IMR-90 (cell line): ENCODE measurements around the gene NEDD4L.

Source experiments
- BHLHE40 ChIP-seq: fragments of 150-350 bp; IDR thresholded peaks from 2 replicates; pipeline ENCODE4 v1.6.1; 2016; ENCODE audit warnings: mild to moderate bottlenecking, low read depth, low read length
- CEBPB ChIP-seq: IDR thresholded peaks from 2 replicates; pipeline ENCODE4 v1.6.1; 2012; ENCODE audit warnings: low read depth, low read length, improper control_type of control experiment
- CHD1 ChIP-seq: IDR thresholded peaks from 2 replicates; pipeline ENCODE4 v1.6.1; 2012; ENCODE audit warnings: low read depth, low read length, improper control_type of control experiment
- ELK1 ChIP-seq: fragments of 150-350 bp; IDR thresholded peaks from 2 replicates; pipeline ENCODE4 v1.6.1; 2016; ENCODE audit warnings: low read depth, mild to moderate bottlenecking, low read length, moderate library complexity, borderline replicate concordance
- FOS ChIP-seq: fragments of 150-350 bp; IDR thresholded peaks from 2 replicates; pipeline ENCODE4 v1.6.1; 2016; ENCODE audit warnings: low read depth, low read length
- MAFK ChIP-seq: IDR thresholded peaks from 2 replicates; pipeline ENCODE4 v1.6.1; 2012; ENCODE audit warnings: low read depth, low read length, improper control_type of control experiment
- MAZ ChIP-seq: IDR thresholded peaks from 2 replicates; pipeline ENCODE4 v1.6.1; 2012; ENCODE audit warnings: low read depth, mild to moderate bottlenecking, low read length, improper control_type of control experiment, moderate library complexity, borderline replicate concordance
- MXI1 ChIP-seq: IDR thresholded peaks from 2 replicates; pipeline ENCODE4 v1.6.1; 2012; ENCODE audit warnings: low read depth, mild to moderate bottlenecking, low read length, moderate library complexity, borderline replicate concordance
- POLR2A ChIP-seq: IDR thresholded peaks from 2 replicates; pipeline ENCODE4 v1.6.1; 2012; ENCODE audit warnings: mild to moderate bottlenecking, low read depth, low read length
- RAD21 ChIP-seq: IDR thresholded peaks from 2 replicates; pipeline ENCODE4 v1.6.1; 2012; ENCODE audit warnings: low read length, improper control_type of control experiment
- RFX5 ChIP-seq: IDR thresholded peaks from 2 replicates; pipeline ENCODE4 v1.8.0; 2012; ENCODE audit warnings: low read depth, mild to moderate bottlenecking, low read length, moderate library complexity
- SMC3 ChIP-seq: fragments of 150-350 bp; IDR thresholded peaks from 2 replicates; pipeline ENCODE4 v1.6.1; 2016; ENCODE audit warnings: low read depth, mild to moderate bottlenecking, antibody characterized with exemption, low read length, moderate library complexity
- TF ChIP-seq, protein P1 (sequence below): conservative IDR thresholded peaks from 2 replicates; pipeline ENCODE4 v1.5.1; 2012; ENCODE audit warnings: mild to moderate bottlenecking, low read depth, low read length, improper control_type of control experiment

GRCh38 chr18:58401191-58401590 lies 357.2 kb downstream of the NEDD4L start:
- TF ChIP-seq, protein P1, sequence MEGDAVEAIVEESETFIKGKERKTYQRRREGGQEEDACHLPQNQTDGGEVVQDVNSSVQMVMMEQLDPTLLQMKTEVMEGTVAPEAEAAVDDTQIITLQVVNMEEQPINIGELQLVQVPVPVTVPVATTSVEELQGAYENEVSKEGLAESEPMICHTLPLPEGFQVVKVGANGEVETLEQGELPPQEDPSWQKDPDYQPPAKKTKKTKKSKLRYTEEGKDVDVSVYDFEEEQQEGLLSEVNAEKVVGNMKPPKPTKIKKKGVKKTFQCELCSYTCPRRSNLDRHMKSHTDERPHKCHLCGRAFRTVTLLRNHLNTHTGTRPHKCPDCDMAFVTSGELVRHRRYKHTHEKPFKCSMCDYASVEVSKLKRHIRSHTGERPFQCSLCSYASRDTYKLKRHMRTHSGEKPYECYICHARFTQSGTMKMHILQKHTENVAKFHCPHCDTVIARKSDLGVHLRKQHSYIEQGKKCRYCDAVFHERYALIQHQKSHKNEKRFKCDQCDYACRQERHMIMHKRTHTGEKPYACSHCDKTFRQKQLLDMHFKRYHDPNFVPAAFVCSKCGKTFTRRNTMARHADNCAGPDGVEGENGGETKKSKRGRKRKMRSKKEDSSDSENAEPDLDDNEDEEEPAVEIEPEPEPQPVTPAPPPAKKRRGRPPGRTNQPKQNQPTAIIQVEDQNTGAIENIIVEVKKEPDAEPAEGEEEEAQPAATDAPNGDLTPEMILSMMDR: no peak
- TF ChIP-seq BHLHE40 (no peak), ELK1 (no peak), POLR2A (no peak), CEBPB (no peak), CHD1 (no peak), MXI1 (no peak), RAD21 (no peak), SMC3 (no peak), FOS (no peak), RFX5 (no peak), MAFK (no peak), MAZ (no peak)
